HepG2 (cell line): Measurements from ENCODE around the gene SIDT1. TPM values are rescaled to one million over a fixed set of nuclear protein-coding genes. Genes with fewer than 3 reads are reported as not detected.

Experiments
- ATAC-seq: fragments of 200-7000 bp; cut with Tn5 transposase; 3 replicates; pipeline ENCODE4 v1.9.1; 2020; ENCODE audit warnings: mild to moderate bottlenecking, moderate library complexity
- BruUV-seq: library from RNA; stranded (reverse); fragments of 400-500 nt; replicated peaks from 2 replicates; lab custom pipeline; 2021; lab: Mats Ljungman, UMichigan
- CTCF ChIA-PET: fragments of 300-600 bp; formaldehyde crosslinking; extraction: SDS; loops from one replicate; lab custom pipeline; 2021; ENCODE audit warnings: low total read pairs, inconsistent platforms, low intra/inter-chr PET ratio; lab: Yijun Ruan, JAX
- POLR2A ChIA-PET: fragments of 350-600 bp; sonication (Branson Sonifier 250); formaldehyde crosslinking; loops from one replicate; lab custom pipeline; 2020; ENCODE audit warnings: antibody characterized with exemption, inconsistent platforms; lab: Yijun Ruan, JAX
- DNase-seq: peaks from one replicate; pipeline ENCODE4 v3.0.0-alpha.2; 2015; ENCODE audit warnings: low spot score
- FAIRE-seq: peaks from 3 replicates; lab custom pipeline; 2011; peaks lifted over from hg19 to GRCh38; lab: Jason Lieb, UNC
- H2AFZ ChIP-seq: one replicate; pipeline ENCODE4 v1.6.1; 2011; ENCODE audit warnings: low read length, inconsistent platforms
- H3K27ac ChIP-seq: fragments of 300-600 bp; 3 replicates; pipeline ENCODE4 v1.8.0; 2011; ENCODE audit warnings: mixed run types, mild to moderate bottlenecking, mixed read lengths, low read length, inconsistent platforms; ENCODE audit not compliant: insufficient read depth; ENCODE audit errors: extremely low read length
- H3K27me3 ChIP-seq, 2 experiments: fragments of 200-600 bp in 1 of 2; 2 replicates in 1 of 2; 3 replicates in 1 of 2; pipeline versions ENCODE4 v1.6.0 to v1.8.0; 2011; ENCODE audit warnings: low read length in 2 of 2, mild to moderate bottlenecking in 2 of 2, moderate library complexity in 2 of 2, inconsistent platforms in 1 of 2; ENCODE audit not compliant: insufficient read depth in 2 of 2, control insufficient read depth in 1 of 2
- H3K36me3 ChIP-seq, 2 experiments: fragments of 200-600 bp in 1 of 2; replicated peaks in 1 of 2; 2 replicates in 1 of 2; 3 replicates in 1 of 2; pipeline versions ENCODE4 v1.5.1 to v1.8.0; 2011; ENCODE audit warnings: low read length in 2 of 2, inconsistent platforms in 1 of 2; ENCODE audit not compliant: insufficient read depth in 2 of 2, control insufficient read depth in 1 of 2
- H3K4me1 ChIP-seq: 2 replicates; pipeline ENCODE4 v1.5.1; 2012; ENCODE audit warnings: low read length, inconsistent platforms; ENCODE audit not compliant: insufficient read depth
- H3K4me2 ChIP-seq: 2 replicates; pipeline ENCODE4 v1.6.0; 2011; ENCODE audit warnings: low read depth, low read length, inconsistent platforms
- H3K4me3 ChIP-seq, 3 experiments: fragments of 200-600 bp in 1 of 3; sonication (generic), shearing (Covaris generic) in 1 of 3; replicated peaks in 1 of 3; 2 replicates each; pipeline ENCODE4 v1.5.1; 2011 to 2016; ENCODE audit warnings: low read length in 3 of 3, inconsistent platforms in 2 of 3, low read depth in 2 of 3, mild to moderate bottlenecking in 2 of 3, control low read depth in 1 of 3, mixed read lengths in 1 of 3; ENCODE audit not compliant: insufficient read depth in 1 of 3
- H3K79me2 ChIP-seq: one replicate; pipeline ENCODE4 v1.6.1; 2011; ENCODE audit warnings: low read length, inconsistent platforms; ENCODE audit not compliant: insufficient read depth
- H3K9ac ChIP-seq: 2 replicates; pipeline ENCODE4 v1.6.0; 2011; ENCODE audit warnings: mild to moderate bottlenecking, low read depth, low read length, inconsistent platforms; ENCODE audit not compliant: insufficient read depth
- H3K9me3 ChIP-seq: 2 replicates; pipeline ENCODE4 v1.5.1; 2012; ENCODE audit warnings: mild to moderate bottlenecking, low read length
- H4K20me1 ChIP-seq: 2 replicates; pipeline ENCODE4 v1.6.0; 2011; ENCODE audit warnings: inconsistent platforms, mild to moderate bottlenecking, low read length, moderate library complexity; ENCODE audit not compliant: insufficient read depth
- ATF1 ChIP-seq: IDR thresholded peaks from 2 replicates; pipeline ENCODE4 v1.6.1; 2016; ENCODE audit warnings: mild to moderate bottlenecking, control low read depth
- CBX1 ChIP-seq: IDR thresholded peaks from one replicate; pipeline ENCODE4 v1.6.1; 2016; ENCODE audit warnings: antibody characterized with exemption, low read depth
- ISL2 ChIP-seq: sonication (generic); formaldehyde crosslinking; IDR thresholded peaks from 2 replicates; pipeline ENCODE4 v1.5.0; 2020; ENCODE audit warnings: missing genetic modification reagents
- KLF11 ChIP-seq: IDR thresholded peaks from 2 replicates; pipeline ENCODE4 v1.6.1; 2016; ENCODE audit warnings: missing compliant biosample characterization
- MEF2D ChIP-seq: sonication (generic); formaldehyde crosslinking; IDR thresholded peaks from 2 replicates; pipeline ENCODE4 v1.5.1; 2020; ENCODE audit warnings: mild to moderate bottlenecking, missing genetic modification reagents
- NFYB ChIP-seq: sonication (generic); formaldehyde crosslinking; IDR thresholded peaks from 2 replicates; pipeline ENCODE4 v1.4.0; 2020; ENCODE audit warnings: missing genetic modification reagents
- THAP11 ChIP-seq: IDR thresholded peaks from 2 replicates; pipeline ENCODE4 v1.6.1; 2016; ENCODE audit warnings: missing biosample characterization, missing genetic modification reagents
- ZNF331 ChIP-seq: sonication (generic); formaldehyde crosslinking; IDR thresholded peaks from 2 replicates; pipeline ENCODE4 v1.4.0; 2020; ENCODE audit warnings: missing genetic modification reagents
- ZNF652 ChIP-seq: IDR thresholded peaks from 2 replicates; pipeline ENCODE4 v1.6.1; 2016; ENCODE audit warnings: low read depth, borderline replicate concordance
- WGBS: methylation state at CpG from one replicate; pipeline ENCODE4 v1.1.6; 2017; ENCODE audit warnings: low lambda C conversion rate; 5-methylcytosine and 5-hydroxymethylcytosine counted together
- in situ Hi-C: cut with HindIII; loops from 2 replicates; pipeline ENCODE4 v1.10.0; 2017; ENCODE audit warnings: low pct_unique_long_range_greater_than_20kb; ENCODE audit not compliant: extremely low pct_ligation_motif_present
- intact Hi-C: fragments of 100-400 bp; cut with micrococcal nuclease; formaldehyde crosslinking; loops from one replicate; pipeline ENCODE4 v1.10.0; 2022; ENCODE audit not compliant: unreplicated experiment
- polyA plus RNA-seq, 8 experiments: library from polyadenylated mRNA; depleted of rRNA in 3 of 8; stranded (reverse) in 7 of 8; unstranded in 1 of 8; fragments of >200 nt; fragmentation: Illumina TruSeq in 4 of 8; extraction: Trizol in 4 of 8; gene quantifications; 2 replicates each; pipeline versions ENCODE4 v1.2.1 to v1.2.3, GENCODE V29; 2011 to 2016; ENCODE audit warnings: low read depth in 4 of 8, missing spikeins in 1 of 8, mixed read lengths in 1 of 8; ENCODE audit not compliant: insufficient read depth in 1 of 8
- total RNA-seq, 5 experiments: library from RNA; depleted of rRNA; stranded (reverse); fragments of >200 nt; fragmentation: Illumina TruSeq; extraction: Trizol; gene quantifications; 2 replicates each; pipeline ENCODE4 v1.2.3, GENCODE V29; 2016; ENCODE audit warnings: low read depth in 1 of 5
- TF ChIP-seq, protein P1 (sequence below): sonication (generic); formaldehyde crosslinking; IDR thresholded peaks from 2 replicates; pipeline ENCODE4 v1.5.0; 2020; ENCODE audit warnings: mild to moderate bottlenecking, missing genetic modification reagents, borderline replicate concordance
- TF ChIP-seq, protein P2 (sequence below): sonication (generic); formaldehyde crosslinking; IDR thresholded peaks from 2 replicates; pipeline ENCODE4 v1.8.1; 2022; ENCODE audit warnings: mild to moderate bottlenecking, missing genetic modification reagents
- TF ChIP-seq, protein P3 (sequence below): sonication (generic); formaldehyde crosslinking; IDR thresholded peaks from 2 replicates; pipeline ENCODE4 v1.5.1; 2020; ENCODE audit warnings: mild to moderate bottlenecking, missing genetic modification reagents, borderline replicate concordance

Gene SIDT1
- total and polyA plus RNA-seq, 2 of the 13 experiments (the other 11 are each of a cell fraction or from before 2014, with no cell fraction given) = 0.07 TPM

DNA sequence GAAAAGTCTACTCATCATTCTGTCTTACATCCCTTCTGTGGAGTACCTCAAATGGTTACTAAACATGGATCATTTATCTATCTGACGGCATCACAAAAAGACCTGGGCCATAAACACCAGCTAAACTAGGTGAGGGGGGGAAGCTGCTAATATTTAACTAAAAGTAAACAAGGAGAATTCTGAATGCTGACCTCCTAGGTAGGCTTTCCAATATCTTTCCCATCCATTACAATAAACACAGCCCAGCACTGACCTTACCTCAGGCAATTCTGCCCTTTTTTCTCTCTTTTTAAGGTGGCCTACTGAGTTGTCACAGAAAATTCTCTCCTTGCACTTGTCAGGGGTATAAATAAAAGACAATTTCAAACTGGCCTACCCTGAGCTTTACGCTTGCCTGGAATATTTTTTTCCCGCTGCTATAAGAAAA lies 131.0 kb downstream of the SIDT1 start:
- POLR2A ChIA-PET = interaction anchor here (1.0 to 4.0 kb wide), 10 partner anchors 9 to 672 kb away, joined by 3 to 58 read pairs (median 6); partner anchors contain the start of genes ATP6V1A, NAA50, SPICE1 and USF3
- peak; percentile 61 for FAIRE-seq
- H2AFZ ChIP-seq = no peak overlapping the region
- peak; percentile 94 for DNase-seq
- H3K4me1 ChIP-seq = peaks cover 42% of the 10 kb centered on the region
- H3K4me2 ChIP-seq = peak overlapping the region; percentile 79
- no peaks in the 10 kb centered on the region for H4K20me1 ChIP-seq
- intact Hi-C loops = loop anchor here (1.0 to 2.0 kb wide), 3 partner anchors 33 to 73 kb away; partner anchors contain the start of gene USF3
- H3K9ac ChIP-seq = peak overlapping the region; percentile 51
- WGBS = 3% methylated on average over 3 of the region's 3 CpGs
- H3K27me3 ChIP-seq = no peaks in the 10 kb centered on the region
- CTCF ChIA-PET = no interaction called here
- ATAC-seq = peak; percentile 97
- H3K27ac ChIP-seq = peak overlapping the region; percentile 88
- no peaks in the 10 kb centered on the region for H3K9me3 ChIP-seq
- peaks cover 4% of the 10 kb centered on the region for H3K79me2 ChIP-seq
- BruUV-seq = no TSS peak
- peaks cover 16 to 22% of the 10 kb centered on the region in 2 experiments for H3K36me3 ChIP-seq
- H3K4me3 ChIP-seq = peak overlapping the region; percentile 11 to 33 (median 30); a peak in 4 of 6 replicates
- in situ Hi-C loops = no loop called here
- TF ChIP-seq, protein P1, sequence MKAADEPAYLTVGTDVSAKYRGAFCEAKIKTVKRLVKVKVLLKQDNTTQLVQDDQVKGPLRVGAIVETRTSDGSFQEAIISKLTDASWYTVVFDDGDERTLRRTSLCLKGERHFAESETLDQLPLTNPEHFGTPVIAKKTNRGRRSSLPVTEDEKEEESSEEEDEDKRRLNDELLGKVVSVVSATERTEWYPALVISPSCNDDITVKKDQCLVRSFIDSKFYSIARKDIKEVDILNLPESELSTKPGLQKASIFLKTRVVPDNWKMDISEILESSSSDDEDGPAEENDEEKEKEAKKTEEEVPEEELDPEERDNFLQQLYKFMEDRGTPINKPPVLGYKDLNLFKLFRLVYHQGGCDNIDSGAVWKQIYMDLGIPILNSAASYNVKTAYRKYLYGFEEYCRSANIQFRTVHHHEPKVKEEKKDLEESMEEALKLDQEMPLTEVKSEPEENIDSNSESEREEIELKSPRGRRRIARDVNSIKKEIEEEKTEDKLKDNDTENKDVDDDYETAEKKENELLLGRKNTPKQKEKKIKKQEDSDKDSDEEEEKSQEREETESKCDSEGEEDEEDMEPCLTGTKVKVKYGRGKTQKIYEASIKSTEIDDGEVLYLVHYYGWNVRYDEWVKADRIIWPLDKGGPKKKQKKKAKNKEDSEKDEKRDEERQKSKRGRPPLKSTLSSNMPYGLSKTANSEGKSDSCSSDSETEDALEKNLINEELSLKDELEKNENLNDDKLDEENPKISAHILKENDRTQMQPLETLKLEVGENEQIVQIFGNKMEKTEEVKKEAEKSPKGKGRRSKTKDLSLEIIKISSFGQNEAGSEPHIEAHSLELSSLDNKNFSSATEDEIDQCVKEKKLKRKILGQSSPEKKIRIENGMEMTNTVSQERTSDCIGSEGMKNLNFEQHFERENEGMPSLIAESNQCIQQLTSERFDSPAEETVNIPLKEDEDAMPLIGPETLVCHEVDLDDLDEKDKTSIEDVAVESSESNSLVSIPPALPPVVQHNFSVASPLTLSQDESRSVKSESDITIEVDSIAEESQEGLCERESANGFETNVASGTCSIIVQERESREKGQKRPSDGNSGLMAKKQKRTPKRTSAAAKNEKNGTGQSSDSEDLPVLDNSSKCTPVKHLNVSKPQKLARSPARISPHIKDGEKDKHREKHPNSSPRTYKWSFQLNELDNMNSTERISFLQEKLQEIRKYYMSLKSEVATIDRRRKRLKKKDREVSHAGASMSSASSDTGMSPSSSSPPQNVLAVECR (CRISPR knock-in tag) = peak; percentile 15; the same call in 1 of the 2 replicates
- TF ChIP-seq ATF1 = peak; percentile 29; the same call in 1 of the 2 replicates
- TF ChIP-seq ZNF652 = peak; percentile 61; the same call in 1 of the 2 replicates
- TF ChIP-seq, protein P2, sequence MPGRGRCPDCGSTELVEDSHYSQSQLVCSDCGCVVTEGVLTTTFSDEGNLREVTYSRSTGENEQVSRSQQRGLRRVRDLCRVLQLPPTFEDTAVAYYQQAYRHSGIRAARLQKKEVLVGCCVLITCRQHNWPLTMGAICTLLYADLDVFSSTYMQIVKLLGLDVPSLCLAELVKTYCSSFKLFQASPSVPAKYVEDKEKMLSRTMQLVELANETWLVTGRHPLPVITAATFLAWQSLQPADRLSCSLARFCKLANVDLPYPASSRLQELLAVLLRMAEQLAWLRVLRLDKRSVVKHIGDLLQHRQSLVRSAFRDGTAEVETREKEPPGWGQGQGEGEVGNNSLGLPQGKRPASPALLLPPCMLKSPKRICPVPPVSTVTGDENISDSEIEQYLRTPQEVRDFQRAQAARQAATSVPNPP (CRISPR knock-in tag) = 0 out of 2 replicates have a peak, but pooled peaks have one; percentile 29
- TF ChIP-seq THAP11 (CRISPR knock-in tag) = peak; percentile 26; the same call in 1 of the 2 replicates
- TF ChIP-seq CBX1 = no peak
- TF ChIP-seq MEF2D = peak; percentile 18; the same call in 1 of the 2 replicates
- no peak for TF ChIP-seq KLF11
- TF ChIP-seq ISL2 (CRISPR knock-in tag) = peak; percentile 54; the same call in 1 of the 2 replicates
- TF ChIP-seq NFYB (CRISPR knock-in tag) = no peak
- TF ChIP-seq, protein P3, sequence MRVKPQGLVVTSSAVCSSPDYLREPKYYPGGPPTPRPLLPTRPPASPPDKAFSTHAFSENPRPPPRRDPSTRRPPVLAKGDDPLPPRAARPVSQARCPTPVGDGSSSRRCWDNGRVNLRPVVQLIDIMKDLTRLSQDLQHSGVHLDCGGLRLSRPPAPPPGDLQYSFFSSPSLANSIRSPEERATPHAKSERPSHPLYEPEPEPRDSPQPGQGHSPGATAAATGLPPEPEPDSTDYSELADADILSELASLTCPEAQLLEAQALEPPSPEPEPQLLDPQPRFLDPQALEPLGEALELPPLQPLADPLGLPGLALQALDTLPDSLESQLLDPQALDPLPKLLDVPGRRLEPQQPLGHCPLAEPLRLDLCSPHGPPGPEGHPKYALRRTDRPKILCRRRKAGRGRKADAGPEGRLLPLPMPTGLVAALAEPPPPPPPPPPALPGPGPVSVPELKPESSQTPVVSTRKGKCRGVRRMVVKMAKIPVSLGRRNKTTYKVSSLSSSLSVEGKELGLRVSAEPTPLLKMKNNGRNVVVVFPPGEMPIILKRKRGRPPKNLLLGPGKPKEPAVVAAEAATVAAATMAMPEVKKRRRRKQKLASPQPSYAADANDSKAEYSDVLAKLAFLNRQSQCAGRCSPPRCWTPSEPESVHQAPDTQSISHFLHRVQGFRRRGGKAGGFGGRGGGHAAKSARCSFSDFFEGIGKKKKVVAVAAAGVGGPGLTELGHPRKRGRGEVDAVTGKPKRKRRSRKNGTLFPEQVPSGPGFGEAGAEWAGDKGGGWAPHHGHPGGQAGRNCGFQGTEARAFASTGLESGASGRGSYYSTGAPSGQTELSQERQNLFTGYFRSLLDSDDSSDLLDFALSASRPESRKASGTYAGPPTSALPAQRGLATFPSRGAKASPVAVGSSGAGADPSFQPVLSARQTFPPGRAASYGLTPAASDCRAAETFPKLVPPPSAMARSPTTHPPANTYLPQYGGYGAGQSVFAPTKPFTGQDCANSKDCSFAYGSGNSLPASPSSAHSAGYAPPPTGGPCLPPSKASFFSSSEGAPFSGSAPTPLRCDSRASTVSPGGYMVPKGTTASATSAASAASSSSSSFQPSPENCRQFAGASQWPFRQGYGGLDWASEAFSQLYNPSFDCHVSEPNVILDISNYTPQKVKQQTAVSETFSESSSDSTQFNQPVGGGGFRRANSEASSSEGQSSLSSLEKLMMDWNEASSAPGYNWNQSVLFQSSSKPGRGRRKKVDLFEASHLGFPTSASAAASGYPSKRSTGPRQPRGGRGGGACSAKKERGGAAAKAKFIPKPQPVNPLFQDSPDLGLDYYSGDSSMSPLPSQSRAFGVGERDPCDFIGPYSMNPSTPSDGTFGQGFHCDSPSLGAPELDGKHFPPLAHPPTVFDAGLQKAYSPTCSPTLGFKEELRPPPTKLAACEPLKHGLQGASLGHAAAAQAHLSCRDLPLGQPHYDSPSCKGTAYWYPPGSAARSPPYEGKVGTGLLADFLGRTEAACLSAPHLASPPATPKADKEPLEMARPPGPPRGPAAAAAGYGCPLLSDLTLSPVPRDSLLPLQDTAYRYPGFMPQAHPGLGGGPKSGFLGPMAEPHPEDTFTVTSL (CRISPR knock-in tag) = 0 out of 2 replicates have a peak, but pooled peaks have one; percentile 7
- TF ChIP-seq ZNF331 = 0 out of 2 replicates have a peak, but pooled peaks have one; percentile 14
